GM19099 (cell line): ENCODE data around the gene CIAPIN1.

ENCODE experiments used
- POLR2A ChIP-seq: IDR thresholded peaks from 3 replicates; pipeline ENCODE4 v1.6.1; 2011; ENCODE audit warnings: low read depth; ENCODE audit not compliant: insufficient read length; ENCODE audit errors: extremely low read depth

CIAPIN1 gene

DNA sequence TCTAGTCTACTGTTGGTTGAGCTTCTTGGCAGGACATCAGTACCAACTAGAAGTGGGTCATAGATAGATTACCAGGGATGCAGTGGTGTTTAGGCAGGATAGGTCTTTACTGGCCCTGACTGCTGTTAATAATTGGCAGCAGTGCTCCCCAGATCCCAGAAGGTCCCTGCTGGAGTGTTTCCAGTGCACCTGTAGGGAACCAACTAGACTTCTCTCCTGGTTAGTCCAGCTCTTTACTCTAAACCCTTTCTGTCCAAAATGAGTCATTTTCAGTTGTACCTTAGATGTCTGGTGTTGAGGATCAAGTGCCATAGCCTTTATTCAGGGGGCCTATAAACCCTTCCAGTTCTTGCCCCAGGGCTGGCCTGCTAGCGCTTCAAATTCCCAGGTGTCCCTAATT lies 24.0 kb upstream of the CIAPIN1 start:
- TF ChIP-seq POLR2A = no peak

DNA sequence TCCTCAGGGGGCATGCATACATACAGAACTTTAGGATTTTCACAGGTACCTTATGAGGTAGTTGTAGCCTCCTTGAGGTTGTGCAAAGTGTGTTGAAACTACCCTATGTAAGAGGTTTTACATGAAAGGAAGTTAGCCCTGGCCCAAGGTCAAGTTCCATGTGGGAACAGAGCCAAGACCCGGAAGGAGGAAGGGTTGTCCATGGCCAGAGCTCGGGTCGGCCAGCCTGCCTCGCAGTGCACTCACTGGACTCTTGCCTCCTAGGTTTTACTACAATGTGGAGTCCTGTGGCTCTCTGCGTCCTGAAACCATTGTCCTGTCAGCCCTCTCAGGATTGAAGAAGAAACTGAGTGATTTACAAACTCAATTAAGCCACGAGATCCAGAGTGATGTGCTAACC lies 23.5 kb upstream of the CIAPIN1 start:
- no peak for TF ChIP-seq POLR2A

DNA sequence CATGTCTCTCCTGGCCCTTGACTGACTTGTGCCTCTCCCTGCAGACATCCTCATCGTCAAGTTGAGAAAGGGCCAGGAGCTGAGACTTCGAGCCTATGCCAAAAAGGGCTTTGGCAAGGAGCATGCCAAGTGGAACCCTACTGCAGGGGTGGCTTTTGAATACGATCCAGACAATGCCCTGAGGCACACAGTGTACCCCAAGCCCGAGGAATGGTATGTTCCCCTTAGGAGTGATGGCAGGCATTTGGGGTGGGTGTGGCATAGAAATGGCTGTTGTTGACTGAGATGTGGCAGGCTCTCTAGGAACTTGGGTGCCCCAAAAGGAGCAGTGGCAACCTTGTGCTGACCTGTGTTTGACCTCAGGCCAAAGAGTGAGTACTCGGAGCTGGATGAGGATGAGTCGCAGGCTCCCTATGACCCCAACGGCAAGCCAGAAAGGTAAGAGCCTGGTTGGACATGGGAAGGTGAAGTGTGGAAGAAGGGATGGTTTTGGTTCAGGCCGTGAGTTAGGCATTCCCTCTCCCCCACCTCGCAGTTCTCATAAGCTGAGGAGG lies 22.8 kb upstream of the CIAPIN1 start:
- TF ChIP-seq POLR2A = no peak

DNA sequence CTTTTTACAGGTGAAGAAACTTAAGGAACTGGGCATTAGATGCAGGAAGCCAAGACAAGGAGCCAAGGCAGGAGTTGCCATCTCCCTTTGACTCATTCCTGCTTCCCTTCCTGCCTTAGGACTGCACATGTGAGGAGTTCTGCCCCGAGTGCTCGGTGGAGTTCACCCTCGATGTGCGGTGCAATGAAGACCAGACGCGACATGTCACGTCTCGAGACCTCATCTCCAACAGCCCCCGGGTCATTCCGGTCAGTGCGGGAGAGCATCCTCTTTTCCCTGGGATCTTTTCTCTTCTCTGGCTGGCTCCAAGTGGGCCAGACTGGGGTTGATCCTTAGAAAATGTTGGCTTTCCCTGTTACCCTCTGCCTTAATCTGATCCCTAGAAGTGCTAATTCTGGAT lies 21.9 kb upstream of the CIAPIN1 start:
- TF ChIP-seq POLR2A = no peak

DNA sequence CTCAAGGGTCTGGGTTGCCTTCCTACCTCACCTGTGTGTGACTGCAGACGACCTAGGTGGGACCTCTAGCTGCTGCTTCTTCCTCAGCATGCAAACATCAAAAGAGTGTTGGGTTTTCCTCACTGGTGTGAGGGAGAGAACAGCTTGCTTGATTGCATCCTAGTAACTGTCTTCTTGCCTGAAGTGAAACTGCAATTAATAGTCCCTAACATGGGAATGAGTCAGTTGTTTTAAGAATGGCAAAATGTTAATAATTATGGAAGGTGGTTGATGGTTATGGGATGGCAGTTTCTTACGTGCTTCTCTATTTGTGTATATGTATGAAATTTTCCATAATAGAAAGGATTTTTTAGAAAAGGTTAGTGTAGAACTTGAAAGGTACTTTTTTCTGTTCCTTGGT lies 21.2 kb upstream of the CIAPIN1 start:
- TF ChIP-seq POLR2A = no peak

DNA sequence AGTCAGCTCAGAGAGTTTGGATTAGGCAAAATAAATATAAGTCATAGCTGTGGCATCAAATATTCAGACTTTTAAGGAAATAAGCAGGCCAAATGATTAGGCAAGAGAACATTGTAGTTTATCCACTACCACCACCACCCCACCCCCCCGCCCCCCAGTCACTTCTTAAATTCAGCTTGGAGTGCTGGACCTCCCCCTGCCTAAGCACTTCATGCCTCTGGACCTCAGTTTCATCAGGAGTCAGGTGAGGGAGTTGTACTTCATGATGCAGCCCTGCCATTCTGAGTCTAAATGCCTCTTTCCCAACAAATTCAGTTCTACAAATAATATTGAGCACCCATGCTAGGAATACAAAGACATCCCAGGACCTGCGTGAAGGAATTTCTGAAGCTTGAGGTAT lies 17.3 kb upstream of the CIAPIN1 start:
- no peak for TF ChIP-seq POLR2A

DNA sequence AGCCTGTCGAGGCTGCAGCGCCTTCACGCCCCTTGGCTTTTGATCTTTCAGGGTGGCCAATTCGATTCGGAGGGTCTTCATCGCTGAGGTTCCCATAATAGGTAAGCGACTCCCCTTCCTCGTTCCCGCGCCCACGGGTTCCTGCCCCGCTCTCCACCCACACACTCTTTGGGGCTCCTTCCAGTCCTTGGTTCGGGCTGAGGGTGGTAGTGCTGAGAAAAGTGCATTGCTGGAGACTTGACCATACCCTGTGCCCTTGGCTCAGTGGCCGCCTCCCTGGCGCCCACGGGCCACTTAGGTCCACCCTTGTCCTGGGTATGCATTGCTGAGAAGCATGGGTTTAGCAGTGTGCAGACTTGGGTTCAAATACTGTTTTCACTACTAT lies 15.8 kb upstream of the CIAPIN1 start:
- no peak for TF ChIP-seq POLR2A

DNA sequence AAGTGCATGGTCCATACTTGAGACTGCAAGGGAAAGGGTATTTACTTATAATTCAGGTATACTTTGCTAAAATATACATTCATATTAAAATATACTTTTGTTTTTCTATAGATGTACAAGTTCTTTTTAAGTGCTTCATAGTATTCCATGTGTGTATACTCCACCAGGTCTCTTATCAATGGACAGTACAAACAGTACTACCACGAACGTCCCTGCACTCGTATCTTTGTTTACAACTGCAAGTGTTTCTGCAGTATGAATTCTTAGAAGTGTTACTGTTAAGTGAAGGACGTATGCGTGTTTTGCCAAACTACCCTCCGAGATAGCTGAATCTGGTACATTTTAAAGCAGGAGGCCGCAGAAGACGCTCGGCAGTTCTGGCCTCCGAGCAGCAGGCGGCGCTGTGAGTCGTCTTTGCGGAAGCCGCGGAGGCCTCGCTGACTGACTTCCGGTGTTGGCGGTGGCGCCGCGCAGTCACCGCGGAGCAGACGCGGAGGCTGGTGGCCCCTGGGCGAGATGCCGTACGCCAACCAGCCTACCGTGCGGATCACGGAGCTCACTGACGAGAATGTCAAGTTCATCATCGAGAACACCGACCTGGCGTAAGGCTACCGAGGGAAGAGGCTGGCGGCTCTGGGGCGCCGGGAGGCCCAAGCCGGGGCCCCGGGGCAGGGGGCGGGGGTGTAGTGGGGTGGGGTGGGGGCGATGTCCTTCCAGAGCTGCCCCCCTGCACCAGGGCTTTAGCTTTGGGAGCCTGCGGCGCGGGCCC lies 15.2 kb upstream of the CIAPIN1 start, which contains the start of gene POLR2C:
Gene POLR2C (plus strand): TSS at position 471 of the 769 bp plus-strand sequence. CDS start 46 bp downstream, at position 517.
- TF ChIP-seq POLR2A = peak; percentile 99

DNA sequence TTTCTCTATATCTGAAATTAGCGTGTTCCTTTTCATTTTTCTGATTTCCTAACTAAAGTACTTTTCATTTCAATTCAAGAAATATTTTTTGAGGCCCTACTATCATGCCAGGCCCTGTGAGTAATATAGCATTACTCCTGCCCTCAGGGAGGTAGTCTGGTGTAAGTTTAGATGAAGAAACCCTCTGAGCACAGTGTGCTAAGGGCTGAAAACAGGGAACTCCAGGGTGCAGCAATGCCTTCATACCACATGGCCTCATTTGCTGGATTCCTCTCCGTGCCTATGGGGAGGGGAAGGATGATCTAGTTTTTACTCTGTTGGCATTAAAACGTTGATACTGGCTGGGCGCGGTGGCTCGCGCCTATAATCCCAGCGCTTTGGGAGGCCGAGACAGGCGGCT lies 4.8 kb upstream of the CIAPIN1 start:
- no peak for TF ChIP-seq POLR2A

DNA sequence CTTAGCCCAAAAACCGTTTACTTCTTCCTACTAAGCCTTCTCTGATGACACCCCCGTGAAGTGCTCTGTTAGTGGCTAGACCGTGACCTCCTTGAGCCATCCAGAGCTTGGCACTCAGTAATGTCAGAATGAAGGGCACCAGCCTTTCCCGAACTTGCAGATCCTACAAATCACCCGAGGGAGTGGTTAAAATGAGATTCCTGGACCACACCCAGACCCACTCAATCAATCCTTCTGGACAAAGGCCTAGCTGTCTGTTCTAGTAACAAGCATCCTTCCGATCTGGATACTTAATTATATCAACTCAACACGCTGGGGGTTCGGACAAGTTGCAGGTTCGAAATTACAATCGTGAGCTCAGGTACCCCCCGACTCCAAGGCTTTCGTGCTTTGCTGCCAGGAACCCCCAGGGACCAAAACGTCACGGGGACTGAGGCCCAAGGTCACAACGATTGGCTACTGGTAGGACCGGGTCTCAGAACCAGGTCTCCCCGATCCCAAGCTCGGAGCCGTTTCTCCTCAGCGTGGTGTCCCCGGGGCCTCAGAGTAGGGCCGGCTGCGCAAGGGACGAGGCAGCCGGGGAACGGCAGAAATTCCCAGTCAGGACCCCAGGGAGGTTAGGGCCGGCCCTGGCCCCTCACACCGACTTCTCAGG lies 527 bp downstream of the CIAPIN1 start:
- TF ChIP-seq POLR2A = no peak

DNA sequence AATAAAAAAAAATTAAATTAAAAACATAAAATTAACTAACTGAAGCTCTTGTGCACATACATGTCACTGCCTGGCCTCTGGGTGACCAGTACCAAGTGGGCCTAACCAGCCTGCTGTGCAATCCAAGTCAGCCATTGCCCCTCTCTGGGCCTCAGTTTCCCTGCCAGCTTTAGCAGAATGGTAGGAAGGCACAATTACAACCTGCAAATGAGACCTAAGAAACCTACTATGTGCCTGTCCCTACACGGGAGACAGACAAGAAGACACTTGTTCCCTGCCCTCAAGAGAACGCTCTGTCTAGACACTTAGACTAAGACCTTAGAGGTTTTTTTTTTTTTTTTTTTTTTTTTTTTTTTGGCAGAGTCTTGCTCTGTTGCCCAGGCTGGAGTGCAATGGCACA lies 1.7 kb downstream of the CIAPIN1 start:
- no peak for TF ChIP-seq POLR2A

DNA sequence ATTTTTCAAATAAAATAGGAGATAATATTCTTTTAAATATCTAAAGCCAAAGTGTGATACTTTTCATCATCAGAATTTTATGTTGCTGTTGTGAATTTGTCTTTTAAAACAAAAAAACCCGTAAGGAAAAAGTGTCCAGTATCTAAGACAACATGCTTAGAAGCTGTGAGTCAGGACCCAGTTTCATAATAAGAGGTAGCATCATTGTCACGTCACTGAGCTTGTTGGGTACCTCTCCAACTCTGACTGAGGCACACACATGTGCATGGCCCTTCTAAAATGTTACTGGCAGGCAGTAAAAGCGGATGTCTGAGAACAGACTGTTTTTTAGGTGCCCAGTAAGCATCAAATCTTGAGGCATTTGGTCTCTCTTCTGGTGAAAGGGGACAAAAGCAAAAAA lies 2.5 kb downstream of the CIAPIN1 start:
- no peak for TF ChIP-seq POLR2A

DNA sequence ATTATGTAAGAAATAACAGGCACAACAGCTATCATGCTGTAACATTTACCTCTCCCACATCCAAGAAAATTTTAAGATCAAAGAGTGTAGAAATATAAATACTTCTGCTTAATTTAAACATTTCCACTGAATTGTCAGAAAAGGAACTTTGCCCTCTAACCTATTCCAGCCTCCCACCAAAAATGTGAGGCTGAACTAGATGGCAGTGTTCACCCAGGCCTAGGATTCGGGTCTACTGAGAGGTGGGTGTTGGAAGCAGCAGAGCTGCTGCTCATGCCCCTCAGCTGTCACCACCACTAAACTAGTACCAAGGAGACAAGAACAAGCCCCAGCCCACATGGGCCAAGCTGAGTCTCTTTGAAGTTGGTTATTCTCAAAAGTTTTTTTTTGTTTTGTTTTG lies 11.3 kb downstream of the CIAPIN1 start:
- TF ChIP-seq POLR2A = no peak

DNA sequence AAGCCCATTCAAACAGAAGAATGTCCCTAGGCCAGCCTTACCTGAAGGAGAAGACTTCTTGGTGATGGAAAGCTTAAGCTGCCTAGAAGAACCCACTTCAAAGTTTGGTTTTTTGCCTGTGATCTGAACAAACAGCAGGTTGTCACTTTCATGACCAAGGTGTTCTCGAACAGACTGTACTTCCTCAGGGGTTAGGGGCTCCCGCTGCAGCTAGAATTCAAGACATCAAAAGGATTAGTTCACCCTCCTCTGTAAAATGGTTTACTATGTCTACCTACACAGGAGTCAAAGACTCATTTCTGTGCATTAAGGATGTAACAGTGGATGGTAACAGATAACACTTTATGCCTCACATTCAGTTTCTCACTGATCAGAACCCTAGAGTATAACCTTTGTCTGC lies 13.2 kb downstream of the CIAPIN1 start:
- no peak for TF ChIP-seq POLR2A

DNA sequence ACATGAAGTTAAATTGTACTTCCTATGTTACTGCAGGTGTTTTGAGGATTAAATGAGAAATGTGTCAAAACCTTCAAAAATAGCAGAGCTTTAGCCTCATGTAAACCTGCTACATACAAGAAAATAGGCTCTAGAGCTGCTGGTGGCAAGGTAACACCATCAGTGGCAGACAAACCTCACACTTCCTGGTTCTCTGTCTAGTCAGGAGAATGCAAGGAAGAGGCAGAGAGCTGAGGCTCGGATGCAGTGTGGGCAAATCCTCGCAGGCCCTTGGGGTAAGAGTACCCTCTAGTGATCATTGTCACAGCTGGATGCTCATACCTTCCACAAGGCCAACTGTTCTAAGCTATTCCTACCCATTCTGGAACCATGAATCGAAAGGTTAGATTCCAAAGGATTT lies 14.2 kb downstream of the CIAPIN1 start:
- no peak for TF ChIP-seq POLR2A

DNA sequence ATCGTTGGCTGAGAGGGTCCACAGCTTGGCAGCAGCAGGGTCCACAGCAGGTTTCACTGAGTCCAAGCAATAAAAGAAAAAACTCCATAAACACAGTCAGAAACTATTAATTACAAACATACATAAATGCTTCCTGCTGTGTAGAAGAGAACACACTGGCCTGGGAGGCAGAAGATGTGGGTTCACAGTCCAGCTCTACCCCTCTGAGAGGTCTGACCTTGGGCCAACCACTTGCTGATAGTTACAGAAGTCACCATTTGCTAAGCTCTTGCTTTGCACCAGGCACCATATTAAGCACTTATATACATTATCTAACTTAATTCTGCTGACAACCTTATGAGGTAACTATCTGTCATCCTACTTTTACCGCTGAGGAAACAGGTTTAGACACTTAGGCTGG lies 14.7 kb downstream of the CIAPIN1 start:
- TF ChIP-seq POLR2A = no peak

DNA sequence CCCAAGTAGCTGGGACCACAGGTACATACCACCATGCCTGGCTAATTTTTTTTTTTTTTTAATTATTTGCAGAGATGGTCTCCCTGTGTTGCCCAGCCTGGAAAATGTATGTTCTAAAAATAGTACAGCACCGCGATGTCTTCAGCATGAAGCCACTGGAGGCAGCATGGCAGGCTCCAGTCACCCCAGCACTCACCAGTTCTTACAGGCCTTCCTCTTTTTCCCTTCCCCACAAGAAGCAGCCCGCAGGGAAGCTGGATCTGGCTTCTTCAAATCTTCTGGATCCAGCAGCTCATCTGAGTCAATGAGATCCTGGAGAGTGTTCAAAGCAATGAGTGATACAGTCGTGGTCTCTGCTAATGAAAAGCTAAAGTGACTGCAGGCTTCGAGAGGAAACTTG lies 16.2 kb downstream of the CIAPIN1 start:
- TF ChIP-seq POLR2A = no peak

DNA sequence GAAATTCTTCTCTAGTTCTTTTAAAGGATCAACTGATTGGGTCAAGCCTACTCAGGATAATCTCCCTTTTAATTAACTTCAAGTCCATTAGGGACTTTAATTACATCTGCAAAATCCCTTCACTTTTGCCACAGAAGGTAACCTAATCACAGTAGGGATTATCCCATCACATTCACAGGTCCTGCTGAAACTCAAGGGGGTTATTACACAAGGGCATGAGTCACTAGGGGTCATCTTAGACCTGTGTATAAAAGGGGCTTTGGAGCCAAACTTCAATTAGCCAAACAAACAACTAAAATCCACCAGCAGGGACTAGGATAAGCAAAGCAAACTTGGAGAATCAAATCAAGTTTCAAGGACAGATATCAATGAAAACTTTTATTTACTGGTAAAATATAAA lies 19.4 kb downstream of the CIAPIN1 start:
- TF ChIP-seq POLR2A = no peak
